NCI-H748 (cell line): ENCODE results near the gene C20orf141.

ENCODE experiments used
- DNase-seq: peaks from one replicate; lab custom pipeline; 2025; ENCODE audit not compliant: unreplicated experiment; lab: John Stamatoyannopoulos, UW

Gene C20orf141

GRCh38 chr20:2846698-2847097 is 31.9 kb downstream of the C20orf141 start:
- DNase-seq = no peak

GRCh38 chr20:2847802-2848201 is 33.0 kb downstream of the C20orf141 start:
- no peak for DNase-seq

GRCh38 chr20:2849529-2849928 is 34.7 kb downstream of the C20orf141 start:
- DNase-seq = no peak

GRCh38 chr20:2851086-2851485 is 36.3 kb downstream of the C20orf141 start:
- DNase-seq = no peak

- DNase-seq = no peak
Observed at GRCh38 chr20:2858591-2858990, 43.8 kb downstream of the C20orf141 start.

- no peak for DNase-seq
Observed at GRCh38 chr20:2859330-2860121, 44.7 kb downstream of the C20orf141 start.

GRCh38 chr20:2864626-2865025 is 49.8 kb downstream of the C20orf141 start:
- no peak for DNase-seq

GRCh38 chr20:2865101-2865500 is 50.3 kb downstream of the C20orf141 start:
- DNase-seq = no peak
